Left ventricle myocardium inferior (tissue), 1 donor: ENCODE measurements around the gene KRTAP5-6. TPM values are rescaled to one million over a fixed set of nuclear protein-coding genes. Genes with fewer than 3 reads are reported as not detected.

Experiments used
- DNase-seq: peaks from one replicate; pipeline ENCODE4 v3.0.0-alpha.2; 2020
- H3K27ac ChIP-seq: fragments of 200-600 bp; replicated peaks from 2 replicates; pipeline ENCODE4 v1.8.0; 2021
- H3K27me3 ChIP-seq: fragments of 200-600 bp; 2 replicates; pipeline ENCODE4 v1.8.0; 2021; ENCODE audit warnings: low read depth
- H3K36me3 ChIP-seq: fragments of 200-600 bp; 2 replicates; pipeline ENCODE4 v1.8.0; 2021
- H3K4me1 ChIP-seq: fragments of 200-600 bp; 2 replicates; pipeline ENCODE4 v1.8.0; 2021
- H3K4me3 ChIP-seq: fragments of 200-600 bp; 2 replicates; pipeline ENCODE4 v1.8.0; 2021; ENCODE audit warnings: mild to moderate bottlenecking, moderate library complexity
- H3K9me3 ChIP-seq: fragments of 200-600 bp; replicated peaks from 2 replicates; pipeline ENCODE4 v1.8.0; 2021
- intact Hi-C: fragments of 100-400 bp; cut with micrococcal nuclease; formaldehyde crosslinking; loops from one replicate; pipeline ENCODE4 v1.11.0; 2022
- long read RNA-seq: library from polyadenylated mRNA; unstranded; transcript quantifications from one replicate; pipeline ENCODE4 v2.0.0, GENCODE V29; 2021
- total RNA-seq: library from RNA; stranded (reverse); fragmentation: NEBNext Ultra II Directional; extraction: Animal tissue kit (Norgen Biotek cat#: 25700); gene quantifications from one replicate; pipeline ENCODE4 v1.2.1, GENCODE V29; 2021
- TF ChIP-seq, protein P1 (sequence below): fragments of 200-600 bp; IDR thresholded peaks from 2 replicates; pipeline ENCODE4 v1.8.0; 2021; ENCODE audit warnings: antibody characterized with exemption, mild to moderate bottlenecking, borderline replicate concordance
- donor health status: DM: no; HTN: yes; CAD: no; lungs with severe emphysema.

Gene KRTAP5-6, protein sequence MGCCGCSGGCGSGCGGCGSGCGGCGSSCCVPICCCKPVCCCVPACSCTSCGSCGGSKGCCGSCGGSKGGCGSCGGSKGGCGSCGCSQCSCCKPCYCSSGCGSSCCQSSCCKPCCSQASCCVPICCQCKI
- not detected for total RNA-seq
- long read RNA-seq = 0 reads

DNA sequence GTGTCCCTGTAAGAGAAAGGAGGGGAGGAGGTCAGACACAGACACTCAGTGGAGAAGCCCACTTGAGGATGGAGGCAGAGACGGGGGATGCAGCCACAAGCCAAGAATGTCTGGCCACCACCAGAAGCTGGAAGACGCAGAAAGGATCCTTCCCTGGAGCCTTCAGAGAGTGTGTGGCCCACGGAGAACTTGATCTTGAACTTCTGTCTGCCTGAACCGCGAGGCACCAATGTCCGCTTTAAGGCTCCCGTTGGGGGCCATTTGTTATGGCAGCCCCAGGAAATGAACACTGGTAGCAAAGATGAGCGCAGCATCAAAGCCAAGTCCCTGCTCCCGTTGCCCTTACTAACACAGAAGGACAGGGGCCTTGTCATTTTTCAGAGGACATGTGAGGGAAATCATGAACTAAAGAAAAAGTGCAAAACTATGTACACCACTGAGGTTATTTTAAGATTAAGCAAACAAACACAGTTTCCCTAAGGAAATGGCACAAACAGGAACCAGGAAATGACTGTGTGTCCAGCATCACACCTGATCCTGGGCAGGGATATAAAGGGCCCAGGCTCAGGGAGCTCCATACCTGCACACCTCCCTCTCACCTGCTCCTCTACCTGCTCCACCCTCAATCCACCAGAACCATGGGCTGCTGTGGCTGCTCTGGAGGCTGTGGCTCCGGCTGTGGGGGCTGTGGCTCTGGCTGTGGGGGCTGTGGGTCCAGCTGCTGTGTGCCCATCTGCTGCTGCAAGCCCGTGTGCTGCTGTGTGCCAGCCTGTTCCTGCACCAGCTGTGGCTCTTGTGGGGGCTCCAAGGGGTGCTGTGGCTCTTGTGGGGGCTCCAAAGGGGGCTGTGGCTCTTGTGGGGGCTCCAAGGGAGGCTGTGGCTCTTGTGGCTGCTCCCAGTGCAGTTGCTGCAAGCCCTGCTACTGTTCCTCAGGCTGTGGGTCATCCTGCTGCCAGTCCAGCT lies at the start of gene KRTAP5-6:
TSS of gene KRTAP5-6 (plus strand) at position 588 of the 963 bp plus-strand sequence. CDS start at position 639, 51 bp downstream.
- Histone ChIP-seq H3K4me1 (peaks cover 15% of the 10 kb centered on the region), H3K4me3 (no peak within 1 kb of the TSS), H3K27ac (no peak within 1 kb of the TSS), H3K36me3 (no peaks in the 10 kb centered on the region), H3K27me3 (peaks cover 17% of the 10 kb centered on the region), H3K9me3 (no peaks in the 10 kb centered on the region)
- TF ChIP-seq, protein P1, sequence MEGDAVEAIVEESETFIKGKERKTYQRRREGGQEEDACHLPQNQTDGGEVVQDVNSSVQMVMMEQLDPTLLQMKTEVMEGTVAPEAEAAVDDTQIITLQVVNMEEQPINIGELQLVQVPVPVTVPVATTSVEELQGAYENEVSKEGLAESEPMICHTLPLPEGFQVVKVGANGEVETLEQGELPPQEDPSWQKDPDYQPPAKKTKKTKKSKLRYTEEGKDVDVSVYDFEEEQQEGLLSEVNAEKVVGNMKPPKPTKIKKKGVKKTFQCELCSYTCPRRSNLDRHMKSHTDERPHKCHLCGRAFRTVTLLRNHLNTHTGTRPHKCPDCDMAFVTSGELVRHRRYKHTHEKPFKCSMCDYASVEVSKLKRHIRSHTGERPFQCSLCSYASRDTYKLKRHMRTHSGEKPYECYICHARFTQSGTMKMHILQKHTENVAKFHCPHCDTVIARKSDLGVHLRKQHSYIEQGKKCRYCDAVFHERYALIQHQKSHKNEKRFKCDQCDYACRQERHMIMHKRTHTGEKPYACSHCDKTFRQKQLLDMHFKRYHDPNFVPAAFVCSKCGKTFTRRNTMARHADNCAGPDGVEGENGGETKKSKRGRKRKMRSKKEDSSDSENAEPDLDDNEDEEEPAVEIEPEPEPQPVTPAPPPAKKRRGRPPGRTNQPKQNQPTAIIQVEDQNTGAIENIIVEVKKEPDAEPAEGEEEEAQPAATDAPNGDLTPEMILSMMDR = no peak
- intact Hi-C loops = loop anchor here (10.0 kb wide), 1 partner anchor 458 kb away; no protein-coding TSS in a partner anchor
- DNase-seq = no peak

DNA sequence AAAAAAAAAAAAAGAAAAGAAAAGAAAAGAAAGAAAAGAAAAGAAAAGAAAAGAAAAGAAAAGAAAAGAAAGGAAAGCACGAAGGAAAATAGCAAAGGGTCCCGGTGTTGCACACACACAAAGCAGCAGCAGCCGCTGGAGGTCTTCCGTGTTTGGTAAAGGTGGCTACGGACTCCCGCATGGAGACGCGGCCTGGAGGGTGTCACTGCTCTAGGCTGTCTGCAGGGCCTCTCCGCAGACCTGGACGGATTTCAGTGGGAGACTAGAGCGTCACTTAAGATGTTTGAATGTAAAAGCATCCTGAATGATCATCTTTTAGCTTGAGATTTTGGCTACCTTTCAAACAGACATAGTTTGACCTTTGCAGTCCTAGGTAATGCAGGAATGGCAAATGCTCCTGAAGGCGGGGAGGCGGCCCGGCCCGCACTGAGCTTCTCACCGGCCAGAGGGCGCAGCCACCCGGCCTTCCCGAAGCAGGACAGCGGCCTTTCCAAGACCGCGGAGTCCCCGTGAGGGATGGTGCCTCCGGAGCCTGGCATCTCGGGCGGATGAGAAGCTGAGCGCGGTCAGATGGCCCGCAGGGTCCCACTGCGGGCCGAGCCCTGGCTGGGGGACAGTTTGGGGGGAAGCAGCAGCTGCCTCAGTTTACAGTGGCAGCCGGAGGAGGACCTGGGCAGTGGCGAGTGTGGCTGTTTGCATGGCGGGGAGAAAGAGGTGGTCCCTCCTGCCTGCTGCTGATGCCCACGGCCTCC lies 48.9 kb upstream of the KRTAP5-6 start:
- DNase-seq = no peak
- Histone ChIP-seq H3K4me1 (peaks cover 3% of the 10 kb centered on the region), H3K27ac (no peak overlapping the region), H3K4me3 (no peak overlapping the region), H3K27me3 (peaks cover 12% of the 10 kb centered on the region), H3K9me3 (no peaks in the 10 kb centered on the region), H3K36me3 (no peaks in the 10 kb centered on the region)
- intact Hi-C loops = no loop called here
- TF ChIP-seq, protein P1 = no peak

DNA sequence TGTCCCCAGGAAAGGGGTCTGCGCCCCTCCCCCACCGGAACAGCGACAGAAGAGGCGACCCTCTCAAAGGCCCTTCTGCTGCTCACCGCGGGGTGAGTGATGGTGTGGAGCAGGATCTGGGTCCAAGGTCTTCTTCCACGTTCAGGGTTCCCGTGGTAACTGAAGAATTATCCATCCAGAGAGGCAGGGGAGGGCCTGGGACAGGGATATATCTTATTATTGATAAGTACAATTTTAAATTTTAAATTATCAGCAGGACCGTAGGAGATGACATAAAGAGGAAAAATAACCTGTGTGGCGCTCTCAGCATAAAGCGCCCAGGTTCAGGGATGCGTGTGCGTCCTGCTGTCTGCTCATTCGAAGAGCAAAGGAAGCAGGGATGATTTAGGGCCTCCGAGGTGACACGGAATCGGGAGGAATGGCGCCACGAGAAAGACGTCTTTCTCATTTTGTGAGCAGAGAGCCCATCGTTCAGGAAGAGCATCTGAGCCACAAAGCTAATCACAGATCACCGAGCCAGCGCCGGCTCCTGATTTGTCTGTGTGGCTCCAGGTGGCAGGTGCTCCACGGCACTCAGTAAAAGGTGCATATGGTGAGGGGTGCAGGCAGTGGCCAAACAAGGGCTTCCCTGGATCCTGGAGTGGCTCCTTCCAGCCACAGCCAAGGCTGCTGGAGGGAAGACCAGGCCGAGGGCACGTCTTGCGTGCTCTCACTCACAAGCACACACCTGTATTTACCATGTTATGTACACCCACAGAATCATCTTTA lies 48.2 kb upstream of the KRTAP5-6 start:
- no peak for DNase-seq
- Histone ChIP-seq H3K4me1 (peaks cover 4% of the 10 kb centered on the region), H3K9me3 (no peaks in the 10 kb centered on the region), H3K36me3 (no peaks in the 10 kb centered on the region), H3K27me3 (peaks cover 12% of the 10 kb centered on the region), H3K27ac (no peak overlapping the region), H3K4me3 (no peak overlapping the region)
- intact Hi-C loops = no loop called here
- TF ChIP-seq, protein P1 = no peak

DNA sequence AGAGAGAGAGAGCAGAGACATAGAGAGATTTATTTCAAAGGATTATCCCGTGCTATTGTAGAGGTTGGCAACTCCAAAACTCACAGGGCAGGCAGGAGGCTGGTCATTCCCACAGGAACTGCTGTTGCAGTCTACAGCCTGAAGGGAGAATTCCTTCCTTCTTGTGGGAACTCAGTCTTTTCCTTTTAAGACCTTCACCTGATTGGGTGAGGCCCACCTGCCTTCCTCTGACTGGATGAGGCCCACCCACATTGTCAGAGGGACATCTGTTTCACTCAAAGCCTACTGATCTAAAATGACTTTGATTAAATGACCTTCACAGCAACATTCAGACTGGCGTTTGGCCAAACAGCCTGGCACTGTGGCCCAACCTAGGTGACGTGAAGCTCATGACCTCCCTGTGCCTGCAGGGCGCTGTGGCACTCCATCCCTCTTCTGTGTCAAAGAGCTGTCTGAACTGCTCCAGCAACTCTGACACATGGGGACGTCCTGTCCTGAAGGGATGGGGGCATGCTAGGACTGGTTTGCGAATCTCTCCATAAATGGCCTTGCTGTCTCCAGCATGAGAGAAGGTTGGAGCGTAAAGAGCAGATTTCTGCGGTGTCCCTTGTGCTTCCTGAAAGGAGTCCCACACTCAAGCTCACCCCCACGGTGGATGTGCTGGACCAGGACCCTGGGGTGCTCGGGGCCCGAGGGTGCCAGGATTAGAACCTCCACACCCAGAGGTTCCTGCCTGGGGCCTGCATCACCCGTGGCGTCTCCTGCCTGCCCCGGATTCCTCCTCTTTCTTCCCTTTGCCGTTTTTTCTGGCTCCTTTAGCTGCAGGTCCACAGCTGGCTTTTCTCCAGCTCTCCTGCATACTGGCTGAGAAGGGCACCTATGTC lies 46.7 kb upstream of the KRTAP5-6 start:
- Histone ChIP-seq H3K36me3 (no peaks in the 10 kb centered on the region), H3K4me3 (no peak overlapping the region), H3K27me3 (peaks cover 17% of the 10 kb centered on the region), H3K27ac (no peak overlapping the region), H3K4me1 (peaks cover 4% of the 10 kb centered on the region), H3K9me3 (no peaks in the 10 kb centered on the region)
- TF ChIP-seq, protein P1 = no peak
- intact Hi-C loops = no loop called here
- no peak for DNase-seq
